ENCODE measurements around the gene ATP6V0C. TPM values are rescaled to one million over a fixed set of nuclear protein-coding genes. Genes with fewer than 3 reads are reported as not detected.

Gene ATP6V0C
- total and polyA plus RNA-seq, 2 of the 13 experiments (the other 11 are each of a cell fraction or from before 2014, with no cell fraction given), result 10.4 to 20.1 TPM

DNA sequence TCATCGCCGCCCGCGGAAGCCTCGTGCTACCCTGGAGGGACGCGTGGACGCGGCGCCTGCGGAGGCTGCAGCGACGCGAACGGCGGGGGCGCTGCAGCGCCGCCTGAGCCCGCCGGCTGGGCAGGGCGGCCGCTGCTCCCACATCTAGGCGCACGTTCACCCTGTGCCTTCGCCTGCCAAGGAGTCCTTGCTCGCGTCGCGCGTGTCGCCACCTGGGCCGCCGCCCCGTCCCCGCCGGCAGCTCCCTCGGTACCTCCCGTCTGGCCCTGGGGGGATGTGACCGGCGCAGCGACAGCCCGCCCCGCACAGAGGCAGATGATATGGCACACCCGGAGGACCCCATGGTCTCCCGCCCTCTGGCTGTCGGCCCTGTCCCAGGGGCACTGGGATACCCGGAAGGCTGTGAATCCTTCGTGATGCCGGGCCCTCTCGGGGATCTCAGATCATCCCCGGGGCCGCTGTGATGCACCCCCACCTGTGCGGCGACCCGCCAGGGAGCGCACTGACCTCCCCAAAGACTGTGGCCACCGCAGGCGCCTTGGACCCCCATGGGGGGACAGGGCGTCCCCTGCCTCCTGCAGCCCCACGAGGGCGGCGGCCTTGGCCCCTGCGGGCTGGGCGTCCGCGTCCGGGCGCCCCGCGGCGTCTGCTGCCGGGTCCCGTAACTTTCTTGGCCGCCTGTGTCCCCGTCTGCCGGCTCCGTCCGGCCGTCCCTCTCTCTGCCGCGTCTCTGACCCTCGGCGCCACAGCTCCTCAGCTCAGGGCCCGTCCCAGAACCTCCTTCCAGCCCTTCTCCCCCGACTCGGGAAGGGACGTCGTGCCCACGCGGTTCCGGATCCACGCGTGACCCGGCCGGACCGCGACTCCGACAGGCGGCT, 39.5 kb upstream of the ATP6V0C start (continued):
- TF ChIP-seq, protein P1, sequence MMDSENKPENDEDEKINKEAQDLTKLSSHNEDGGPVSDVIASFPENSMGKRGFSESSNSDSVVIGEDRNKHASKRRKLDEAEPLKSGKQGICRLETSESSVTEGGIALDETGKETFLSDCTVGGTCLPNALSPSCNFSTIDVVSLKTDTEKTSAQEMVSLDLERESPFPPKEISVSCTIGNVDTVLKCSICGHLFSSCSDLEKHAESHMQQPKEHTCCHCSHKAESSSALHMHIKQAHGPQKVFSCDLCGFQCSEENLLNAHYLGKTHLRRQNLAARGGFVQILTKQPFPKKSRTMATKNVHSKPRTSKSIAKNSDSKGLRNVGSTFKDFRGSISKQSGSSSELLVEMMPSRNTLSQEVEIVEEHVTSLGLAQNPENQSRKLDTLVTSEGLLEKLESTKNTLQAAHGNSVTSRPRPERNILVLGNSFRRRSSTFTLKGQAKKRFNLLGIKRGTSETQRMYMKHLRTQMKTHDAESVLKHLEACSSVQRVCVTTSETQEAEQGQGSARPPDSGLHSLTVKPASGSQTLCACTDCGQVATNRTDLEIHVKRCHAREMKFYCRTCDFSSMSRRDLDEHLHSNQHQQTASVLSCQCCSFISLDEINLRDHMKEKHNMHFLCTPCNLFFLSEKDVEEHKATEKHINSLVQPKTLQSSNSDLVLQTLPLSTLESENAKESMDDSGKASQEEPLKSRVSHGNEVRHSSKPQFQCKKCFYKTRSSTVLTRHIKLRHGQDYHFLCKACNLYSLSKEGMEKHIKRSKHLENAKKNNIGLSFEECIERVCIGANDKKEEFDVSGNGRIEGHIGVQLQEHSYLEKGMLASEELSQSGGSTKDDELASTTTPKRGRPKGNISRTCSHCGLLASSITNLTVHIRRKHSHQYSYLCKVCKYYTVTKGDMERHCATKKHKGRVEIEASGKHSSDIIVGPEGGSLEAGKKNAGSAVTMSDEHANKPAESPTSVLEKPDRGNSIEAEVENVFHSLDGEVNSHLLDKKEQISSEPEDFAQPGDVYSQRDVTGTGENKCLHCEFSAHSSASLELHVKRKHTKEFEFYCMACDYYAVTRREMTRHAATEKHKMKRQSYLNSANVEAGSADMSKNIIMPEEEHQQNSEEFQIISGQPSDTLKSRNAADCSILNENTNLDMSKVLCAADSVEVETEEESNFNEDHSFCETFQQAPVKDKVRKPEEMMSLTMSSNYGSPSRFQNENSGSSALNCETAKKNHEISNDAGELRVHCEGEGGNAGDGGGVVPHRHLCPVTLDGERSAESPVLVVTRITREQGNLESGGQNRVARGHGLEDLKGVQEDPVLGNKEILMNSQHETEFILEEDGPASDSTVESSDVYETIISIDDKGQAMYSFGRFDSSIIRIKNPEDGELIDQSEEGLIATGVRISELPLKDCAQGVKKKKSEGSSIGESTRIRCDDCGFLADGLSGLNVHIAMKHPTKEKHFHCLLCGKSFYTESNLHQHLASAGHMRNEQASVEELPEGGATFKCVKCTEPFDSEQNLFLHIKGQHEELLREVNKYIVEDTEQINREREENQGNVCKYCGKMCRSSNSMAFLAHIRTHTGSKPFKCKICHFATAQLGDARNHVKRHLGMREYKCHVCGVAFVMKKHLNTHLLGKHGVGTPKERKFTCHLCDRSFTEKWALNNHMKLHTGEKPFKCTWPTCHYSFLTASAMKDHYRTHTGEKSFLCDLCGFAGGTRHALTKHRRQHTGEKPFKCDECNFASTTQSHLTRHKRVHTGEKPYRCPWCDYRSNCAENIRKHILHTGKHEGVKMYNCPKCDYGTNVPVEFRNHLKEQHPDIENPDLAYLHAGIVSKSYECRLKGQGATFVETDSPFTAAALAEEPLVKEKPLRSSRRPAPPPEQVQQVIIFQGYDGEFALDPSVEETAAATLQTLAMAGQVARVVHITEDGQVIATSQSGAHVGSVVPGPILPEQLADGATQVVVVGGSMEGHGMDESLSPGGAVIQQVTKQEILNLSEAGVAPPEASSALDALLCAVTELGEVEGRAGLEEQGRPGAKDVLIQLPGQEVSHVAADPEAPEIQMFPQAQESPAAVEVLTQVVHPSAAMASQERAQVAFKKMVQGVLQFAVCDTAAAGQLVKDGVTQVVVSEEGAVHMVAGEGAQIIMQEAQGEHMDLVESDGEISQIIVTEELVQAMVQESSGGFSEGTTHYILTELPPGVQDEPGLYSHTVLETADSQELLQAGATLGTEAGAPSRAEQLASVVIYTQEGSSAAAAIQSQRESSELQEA (CRISPR knock-in tag; IDR thresholded peaks at IDR 0.05; ENCODE audit: not compliant biosample characterization), result no peak
- no peak for TF ChIP-seq HNRNPL (IDR thresholded peaks at IDR 0.05; ENCODE audit: low read depth, low read length)
- TF ChIP-seq, protein P2, sequence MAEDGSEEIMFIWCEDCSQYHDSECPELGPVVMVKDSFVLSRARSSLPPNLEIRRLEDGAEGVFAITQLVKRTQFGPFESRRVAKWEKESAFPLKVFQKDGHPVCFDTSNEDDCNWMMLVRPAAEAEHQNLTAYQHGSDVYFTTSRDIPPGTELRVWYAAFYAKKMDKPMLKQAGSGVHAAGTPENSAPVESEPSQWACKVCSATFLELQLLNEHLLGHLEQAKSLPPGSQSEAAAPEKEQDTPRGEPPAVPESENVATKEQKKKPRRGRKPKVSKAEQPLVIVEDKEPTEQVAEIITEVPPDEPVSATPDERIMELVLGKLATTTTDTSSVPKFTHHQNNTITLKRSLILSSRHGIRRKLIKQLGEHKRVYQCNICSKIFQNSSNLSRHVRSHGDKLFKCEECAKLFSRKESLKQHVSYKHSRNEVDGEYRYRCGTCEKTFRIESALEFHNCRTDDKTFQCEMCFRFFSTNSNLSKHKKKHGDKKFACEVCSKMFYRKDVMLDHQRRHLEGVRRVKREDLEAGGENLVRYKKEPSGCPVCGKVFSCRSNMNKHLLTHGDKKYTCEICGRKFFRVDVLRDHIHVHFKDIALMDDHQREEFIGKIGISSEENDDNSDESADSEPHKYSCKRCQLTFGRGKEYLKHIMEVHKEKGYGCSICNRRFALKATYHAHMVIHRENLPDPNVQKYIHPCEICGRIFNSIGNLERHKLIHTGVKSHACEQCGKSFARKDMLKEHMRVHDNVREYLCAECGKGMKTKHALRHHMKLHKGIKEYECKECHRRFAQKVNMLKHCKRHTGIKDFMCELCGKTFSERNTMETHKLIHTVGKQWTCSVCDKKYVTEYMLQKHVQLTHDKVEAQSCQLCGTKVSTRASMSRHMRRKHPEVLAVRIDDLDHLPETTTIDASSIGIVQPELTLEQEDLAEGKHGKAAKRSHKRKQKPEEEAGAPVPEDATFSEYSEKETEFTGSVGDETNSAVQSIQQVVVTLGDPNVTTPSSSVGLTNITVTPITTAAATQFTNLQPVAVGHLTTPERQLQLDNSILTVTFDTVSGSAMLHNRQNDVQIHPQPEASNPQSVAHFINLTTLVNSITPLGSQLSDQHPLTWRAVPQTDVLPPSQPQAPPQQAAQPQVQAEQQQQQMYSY (CRISPR knock-in tag; IDR thresholded peaks at IDR 0.05), result 0 out of 2 replicates have a peak, but pooled peaks have one; percentile 13
- no peak for TF ChIP-seq ZNF678 (CRISPR knock-in tag; IDR thresholded peaks at IDR 0.05)
- no peak for TF ChIP-seq ZNF619 (CRISPR knock-in tag; IDR thresholded peaks at IDR 0.05)
- TF ChIP-seq ZNF446 (CRISPR knock-in tag; IDR thresholded peaks at IDR 0.05), result no peak
- no peak for TF ChIP-seq RAD51 (IDR thresholded peaks at IDR 0.05; ENCODE audit: borderline replicate concordance)
- TF ChIP-seq, protein P3, sequence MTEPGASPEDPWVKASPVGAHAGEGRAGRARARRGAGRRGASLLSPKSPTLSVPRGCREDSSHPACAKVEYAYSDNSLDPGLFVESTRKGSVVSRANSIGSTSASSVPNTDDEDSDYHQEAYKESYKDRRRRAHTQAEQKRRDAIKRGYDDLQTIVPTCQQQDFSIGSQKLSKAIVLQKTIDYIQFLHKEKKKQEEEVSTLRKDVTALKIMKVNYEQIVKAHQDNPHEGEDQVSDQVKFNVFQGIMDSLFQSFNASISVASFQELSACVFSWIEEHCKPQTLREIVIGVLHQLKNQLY (CRISPR knock-in tag; IDR thresholded peaks at IDR 0.05), result no peak
- TF ChIP-seq FOXA3 (CRISPR knock-in tag; IDR thresholded peaks at IDR 0.05), result no peak
- TF ChIP-seq, protein P4, sequence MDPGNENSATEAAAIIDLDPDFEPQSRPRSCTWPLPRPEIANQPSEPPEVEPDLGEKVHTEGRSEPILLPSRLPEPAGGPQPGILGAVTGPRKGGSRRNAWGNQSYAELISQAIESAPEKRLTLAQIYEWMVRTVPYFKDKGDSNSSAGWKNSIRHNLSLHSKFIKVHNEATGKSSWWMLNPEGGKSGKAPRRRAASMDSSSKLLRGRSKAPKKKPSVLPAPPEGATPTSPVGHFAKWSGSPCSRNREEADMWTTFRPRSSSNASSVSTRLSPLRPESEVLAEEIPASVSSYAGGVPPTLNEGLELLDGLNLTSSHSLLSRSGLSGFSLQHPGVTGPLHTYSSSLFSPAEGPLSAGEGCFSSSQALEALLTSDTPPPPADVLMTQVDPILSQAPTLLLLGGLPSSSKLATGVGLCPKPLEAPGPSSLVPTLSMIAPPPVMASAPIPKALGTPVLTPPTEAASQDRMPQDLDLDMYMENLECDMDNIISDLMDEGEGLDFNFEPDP (CRISPR knock-in tag; conservative IDR thresholded peaks at IDR 0.05), result no peak
- TF ChIP-seq TGIF2 (CRISPR knock-in tag; IDR thresholded peaks at IDR 0.05), result peak; percentile 22; the same call in 1 of the 2 replicates
- TF ChIP-seq ZNF205 (CRISPR knock-in tag; IDR thresholded peaks at IDR 0.05), result no peak
- 0 out of 2 replicates have a peak, but pooled peaks have one; percentile 49 for TF ChIP-seq MYC (CRISPR knock-in tag; IDR thresholded peaks at IDR 0.05; ENCODE audit: borderline replicate concordance)
